ENCODE results near the gene YJU2.

Gene YJU2

GRCh38 chr19:4246767-4247593 is at the start of gene YJU2:
YJU2 (plus strand) TSS chr19:4247080; CDS start chr19:4247147, 67 bp downstream.
- Mint-ChIP-seq H3K36me3 (ENCODE audit: low read depth) (peaks cover 28% of the 10 kb centered on the region), H3K4me3 (peak within 1 kb of the TSS; percentile 92), H3K27ac (peak within 1 kb of the TSS; percentile 99), H3K4me1 (ENCODE audit: low read depth) (peaks cover 15% of the 10 kb centered on the region), H3K9me3 (peaks cover 2% of the 10 kb centered on the region), H3K27me3 (ENCODE audit: low read depth) (no peaks in the 10 kb centered on the region)

DNA sequence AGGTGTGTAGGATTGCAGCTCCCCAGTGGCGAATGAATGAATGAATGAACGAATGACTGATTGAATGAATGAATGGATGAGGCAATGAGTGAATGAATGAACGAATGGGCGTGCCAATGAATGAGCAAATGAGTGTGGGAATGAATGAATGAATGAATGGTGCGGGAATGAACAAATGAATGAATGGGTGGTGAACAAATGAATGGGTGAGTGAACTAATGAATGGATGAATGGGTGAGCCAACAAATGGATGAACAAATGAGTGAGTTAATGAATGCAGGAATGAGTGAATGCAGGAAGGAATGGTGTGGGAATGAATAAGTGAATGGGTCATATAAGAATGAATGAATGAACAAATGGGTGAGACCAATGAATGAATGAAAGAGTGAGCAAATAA is 49.7 kb upstream of the YJU2 start:
- Mint-ChIP-seq H3K4me3 (peak overlapping the region; percentile 0), H3K36me3 (ENCODE audit: low read depth) (peaks cover 7% of the 10 kb centered on the region), H3K27ac (peak overlapping the region; percentile 26), H3K27me3 (ENCODE audit: low read depth) (peaks cover 41% of the 10 kb centered on the region), H3K9me3 (peaks cover 11% of the 10 kb centered on the region), H3K4me1 (ENCODE audit: low read depth) (peaks cover 2% of the 10 kb centered on the region)

DNA sequence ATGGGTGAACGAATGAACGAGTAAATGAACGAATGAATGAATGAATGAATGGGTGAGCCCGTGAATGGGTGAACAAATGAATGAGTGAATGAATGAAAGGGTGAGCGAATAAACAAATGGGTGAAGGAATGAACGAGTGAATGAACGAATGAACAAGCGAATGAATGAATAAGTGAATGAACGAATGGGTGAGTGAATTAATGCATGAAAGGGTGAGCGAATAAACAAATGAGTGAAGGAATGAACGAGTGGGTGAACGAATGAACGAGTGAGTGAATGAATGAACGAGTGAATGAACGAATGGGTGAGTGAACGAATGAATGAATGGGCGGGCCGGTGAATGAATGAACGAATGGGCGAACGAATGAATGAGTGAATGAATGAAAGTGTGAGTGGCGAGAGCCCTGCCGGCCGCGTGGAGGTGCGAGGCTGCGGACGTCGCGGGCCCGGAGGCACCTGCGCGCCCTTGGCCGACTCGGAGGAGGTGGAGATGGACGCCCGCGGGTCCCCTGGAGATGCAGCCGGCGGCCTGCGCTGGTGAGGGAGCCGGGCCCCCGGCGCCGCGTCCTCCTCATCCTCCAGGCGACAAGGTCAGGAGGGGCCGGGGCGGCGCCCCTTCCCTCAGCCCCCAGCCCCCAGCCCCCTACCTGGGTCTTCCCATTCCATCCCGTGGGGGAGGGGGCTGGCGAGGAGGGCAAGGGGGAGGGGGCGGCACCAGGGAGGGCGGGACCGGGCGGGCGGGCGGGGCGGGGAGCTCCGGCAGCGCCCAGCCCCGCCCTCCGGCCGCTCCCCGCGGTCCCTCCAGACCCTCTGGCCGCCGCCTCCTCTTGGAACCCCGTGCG is 49.0 kb upstream of the YJU2 start:
- peaks cover 11% of the 10 kb centered on the region for H3K9me3 Mint-ChIP-seq
- peak overlapping the region; percentile 26 for H3K27ac Mint-ChIP-seq
- H3K4me3 Mint-ChIP-seq = no peak overlapping the region
- H3K27me3 Mint-ChIP-seq (ENCODE audit: low read depth) = peaks cover 41% of the 10 kb centered on the region
- peaks cover 7% of the 10 kb centered on the region for H3K36me3 Mint-ChIP-seq (ENCODE audit: low read depth)
- H3K4me1 Mint-ChIP-seq (ENCODE audit: low read depth) = peaks cover 2% of the 10 kb centered on the region

GRCh38 chr19:4198467-4199126 is 48.3 kb upstream of the YJU2 start:
- Mint-ChIP-seq H3K4me1 (ENCODE audit: low read depth) (peaks cover 2% of the 10 kb centered on the region), H3K36me3 (ENCODE audit: low read depth) (peaks cover 7% of the 10 kb centered on the region), H3K27me3 (ENCODE audit: low read depth) (peaks cover 36% of the 10 kb centered on the region), H3K4me3 (no peak overlapping the region), H3K27ac (peak overlapping the region; percentile 28), H3K9me3 (peaks cover 11% of the 10 kb centered on the region)

DNA sequence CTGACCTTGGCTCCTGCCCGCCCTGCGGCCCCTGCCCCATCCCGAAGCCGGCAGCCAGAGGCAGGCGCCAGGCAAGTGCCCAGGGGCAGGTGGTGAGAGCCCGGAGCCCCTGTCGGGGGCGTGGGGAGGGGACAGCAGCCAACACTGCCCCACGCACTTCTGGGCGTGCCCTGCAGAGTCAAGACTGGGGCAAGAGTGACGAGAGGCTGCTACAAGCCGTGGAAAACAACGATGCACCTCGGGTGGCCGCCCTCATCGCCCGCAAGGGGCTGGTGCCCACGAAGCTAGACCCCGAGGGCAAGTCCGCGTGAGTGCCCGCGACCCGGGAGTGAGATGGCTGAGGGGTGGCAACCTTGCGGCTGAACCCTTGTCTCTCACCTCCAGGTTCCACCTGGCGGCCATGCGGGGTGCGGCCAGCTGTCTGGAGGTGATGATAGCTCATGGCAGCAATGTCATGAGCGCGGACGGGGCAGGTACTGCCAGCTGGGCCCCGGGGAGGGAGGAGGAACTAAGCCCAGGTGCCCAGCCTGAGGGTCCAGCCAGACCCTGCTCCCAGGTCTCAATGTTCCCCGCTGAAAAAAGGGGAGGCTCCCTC is 47.1 kb upstream of the YJU2 start:
- Mint-ChIP-seq H3K4me1 (ENCODE audit: low read depth) (peaks cover 2% of the 10 kb centered on the region), H3K4me3 (no peak overlapping the region), H3K27ac (no peak overlapping the region), H3K27me3 (ENCODE audit: low read depth) (peaks cover 30% of the 10 kb centered on the region), H3K9me3 (peaks cover 11% of the 10 kb centered on the region), H3K36me3 (ENCODE audit: low read depth) (peaks cover 7% of the 10 kb centered on the region)

GRCh38 chr19:4200940-4201542 is 45.8 kb upstream of the YJU2 start:
- Mint-ChIP-seq H3K27me3 (ENCODE audit: low read depth) (peaks cover 30% of the 10 kb centered on the region), H3K27ac (no peak overlapping the region), H3K9me3 (peaks cover 11% of the 10 kb centered on the region), H3K36me3 (ENCODE audit: low read depth) (peaks cover 7% of the 10 kb centered on the region), H3K4me3 (no peak overlapping the region), H3K4me1 (ENCODE audit: low read depth) (peaks cover 2% of the 10 kb centered on the region)

- peaks cover 7% of the 10 kb centered on the region for H3K36me3 Mint-ChIP-seq (ENCODE audit: low read depth)
- peaks cover 2% of the 10 kb centered on the region for H3K4me1 Mint-ChIP-seq (ENCODE audit: low read depth)
- no peak overlapping the region for H3K27ac Mint-ChIP-seq
- H3K4me3 Mint-ChIP-seq = no peak overlapping the region
- peaks cover 29% of the 10 kb centered on the region for H3K27me3 Mint-ChIP-seq (ENCODE audit: low read depth)
- peaks cover 10% of the 10 kb centered on the region for H3K9me3 Mint-ChIP-seq
These were observed 45.1 kb upstream of the YJU2 start for GRCh38 chr19:4201798-4202197.

- no peaks in the 10 kb centered on the region for H3K36me3 Mint-ChIP-seq (ENCODE audit: low read depth)
- no peak overlapping the region for H3K4me3 Mint-ChIP-seq
- H3K27me3 Mint-ChIP-seq (ENCODE audit: low read depth) = no peaks in the 10 kb centered on the region
- no peaks in the 10 kb centered on the region for H3K9me3 Mint-ChIP-seq
- H3K4me1 Mint-ChIP-seq (ENCODE audit: low read depth) = no peaks in the 10 kb centered on the region
- H3K27ac Mint-ChIP-seq = no peak overlapping the region
These were observed 39.9 kb upstream of the YJU2 start for GRCh38 chr19:4206818-4207484.

GRCh38 chr19:4208385-4209094 is 38.3 kb upstream of the YJU2 start:
- Mint-ChIP-seq H3K9me3 (no peaks in the 10 kb centered on the region), H3K27ac (no peak overlapping the region), H3K4me1 (ENCODE audit: low read depth) (no peaks in the 10 kb centered on the region), H3K4me3 (no peak overlapping the region), H3K36me3 (ENCODE audit: low read depth) (no peaks in the 10 kb centered on the region), H3K27me3 (ENCODE audit: low read depth) (no peaks in the 10 kb centered on the region)

DNA sequence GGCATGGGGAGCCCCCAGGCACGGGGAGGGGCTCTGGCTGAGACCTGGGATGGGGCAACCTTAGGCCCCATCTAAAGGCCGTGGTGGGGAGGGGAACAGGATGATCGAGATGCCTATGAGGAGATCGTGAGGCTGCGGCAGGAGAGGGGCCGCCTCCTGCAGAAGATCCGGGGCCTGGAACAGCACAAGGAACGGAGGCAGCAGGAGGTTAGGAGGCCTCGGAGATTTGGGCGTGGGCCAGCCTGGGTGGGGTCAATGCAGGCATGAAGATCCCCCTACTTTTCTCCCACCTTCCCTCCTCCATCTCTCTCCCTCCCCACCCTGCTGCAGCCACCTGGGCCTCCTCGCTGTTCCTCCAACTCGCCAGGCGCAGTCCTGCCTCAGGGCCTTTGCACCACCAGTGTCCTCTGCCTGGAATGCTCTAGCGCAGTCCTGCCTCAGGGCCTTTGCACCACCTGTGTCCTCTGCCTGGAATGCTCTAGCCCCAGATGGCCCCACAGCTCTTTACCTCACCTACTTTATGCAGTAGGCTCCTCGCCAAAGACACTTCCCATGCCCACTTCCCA is 36.6 kb upstream of the YJU2 start:
- no peak overlapping the region for H3K27ac Mint-ChIP-seq
- no peaks in the 10 kb centered on the region for H3K36me3 Mint-ChIP-seq (ENCODE audit: low read depth)
- H3K27me3 Mint-ChIP-seq (ENCODE audit: low read depth) = no peaks in the 10 kb centered on the region
- no peaks in the 10 kb centered on the region for H3K4me1 Mint-ChIP-seq (ENCODE audit: low read depth)
- H3K9me3 Mint-ChIP-seq = no peaks in the 10 kb centered on the region
- H3K4me3 Mint-ChIP-seq = no peak overlapping the region

DNA sequence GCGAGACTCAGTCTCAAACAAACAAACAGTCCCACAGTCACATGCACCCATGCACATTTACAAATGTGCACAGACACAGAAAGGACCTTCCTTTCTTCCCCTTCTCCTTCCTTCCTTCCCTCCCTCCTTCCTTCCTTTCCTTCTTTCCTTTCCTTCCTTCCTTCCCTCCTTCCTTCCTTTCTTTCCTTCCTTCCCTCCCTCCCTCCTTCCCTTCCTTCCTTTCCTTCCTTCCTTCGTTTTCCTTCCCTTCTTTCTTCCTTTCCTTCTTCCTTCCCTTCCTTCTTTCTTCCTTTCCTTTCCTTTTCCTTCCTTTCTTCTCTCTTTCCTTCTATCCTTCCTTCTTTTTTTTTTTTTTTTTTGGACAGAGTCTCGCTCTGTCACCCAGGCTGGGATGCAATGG is 33.8 kb upstream of the YJU2 start:
- H3K4me3 Mint-ChIP-seq = no peak overlapping the region
- no peaks in the 10 kb centered on the region for H3K36me3 Mint-ChIP-seq (ENCODE audit: low read depth)
- no peak overlapping the region for H3K27ac Mint-ChIP-seq
- H3K9me3 Mint-ChIP-seq = no peaks in the 10 kb centered on the region
- no peaks in the 10 kb centered on the region for H3K4me1 Mint-ChIP-seq (ENCODE audit: low read depth)
- H3K27me3 Mint-ChIP-seq (ENCODE audit: low read depth) = no peaks in the 10 kb centered on the region

DNA sequence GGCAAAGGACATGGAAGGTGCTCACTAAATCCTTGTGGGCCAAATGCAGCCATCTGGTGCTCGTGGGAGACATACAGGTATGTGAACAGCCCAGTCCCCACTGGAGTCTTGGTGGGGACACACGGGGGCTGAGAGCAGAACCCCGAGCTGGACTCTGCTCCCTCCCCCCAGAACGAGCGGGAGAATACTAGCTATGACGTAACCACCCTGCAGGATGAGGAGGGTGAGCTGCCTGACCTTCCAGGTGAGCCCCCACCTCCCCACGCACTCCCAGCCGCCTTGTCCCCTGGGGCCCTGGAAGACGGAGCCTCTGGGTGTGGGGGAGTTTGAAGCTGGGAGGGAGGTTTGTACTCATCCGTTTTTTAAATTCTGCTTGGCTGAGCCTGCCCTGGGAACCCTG is 31.1 kb upstream of the YJU2 start:
- no peak overlapping the region for H3K4me3 Mint-ChIP-seq
- no peak overlapping the region for H3K27ac Mint-ChIP-seq
- no peaks in the 10 kb centered on the region for H3K9me3 Mint-ChIP-seq
- H3K4me1 Mint-ChIP-seq (ENCODE audit: low read depth) = no peaks in the 10 kb centered on the region
- H3K36me3 Mint-ChIP-seq (ENCODE audit: low read depth) = no peaks in the 10 kb centered on the region
- no peaks in the 10 kb centered on the region for H3K27me3 Mint-ChIP-seq (ENCODE audit: low read depth)

GRCh38 chr19:4216846-4217245 is 30.0 kb upstream of the YJU2 start:
- Mint-ChIP-seq H3K36me3 (ENCODE audit: low read depth) (no peaks in the 10 kb centered on the region), H3K9me3 (no peaks in the 10 kb centered on the region), H3K27me3 (ENCODE audit: low read depth) (no peaks in the 10 kb centered on the region), H3K4me1 (ENCODE audit: low read depth) (no peaks in the 10 kb centered on the region), H3K4me3 (no peak overlapping the region), H3K27ac (no peak overlapping the region)

Measured in T-helper 1 cell treated with Interleukin-12 subunit alpha and Interleukin-12 subunit beta and Interleukin-4 antibody, amounts not matched to agents 30 μg/mL and 1 μg/mL, for 36 hours (primary cell).